Type B pancreatic cell (in vitro differentiated cells): ENCODE data around the gene RASSF4. TPM values are rescaled to one million over a fixed set of nuclear protein-coding genes. Genes with fewer than 3 reads are reported as not detected.
"Not testable (repeated sequence)": the region's sequence is repeated elsewhere in the genome, so short reads cannot be mapped to it uniquely, and the experiment has no call there.

ENCODE experiments used
- DNase-seq: peaks from one replicate; pipeline ENCODE4 v3.0.0; 2021; ENCODE audit warnings: mixed read lengths; ENCODE audit not compliant: unreplicated experiment; ENCODE audit errors: extremely low spot score
- H3K27ac Mint-ChIP-seq: 2 replicates; pipeline ENCODE4 v1.8.0; 2021; ENCODE audit warnings: mild to moderate bottlenecking, mixed read lengths
- H3K27me3 Mint-ChIP-seq: 2 replicates; pipeline ENCODE4 v1.8.0; 2021; ENCODE audit warnings: mixed read lengths
- H3K36me3 Mint-ChIP-seq: 2 replicates; pipeline ENCODE4 v1.8.0; 2021; ENCODE audit warnings: mixed read lengths
- H3K4me1 Mint-ChIP-seq: one replicate; pipeline ENCODE4 v1.8.0; 2021; ENCODE audit warnings: mixed read lengths; ENCODE audit not compliant: unreplicated experiment
- H3K4me3 Mint-ChIP-seq: 2 replicates; pipeline ENCODE4 v1.8.0; 2021; ENCODE audit warnings: mild to moderate bottlenecking, mixed read lengths
- H3K9me3 Mint-ChIP-seq: 2 replicates; pipeline ENCODE4 v1.8.0; 2021; ENCODE audit warnings: mixed read lengths
- total RNA-seq: library from RNA; stranded (reverse); gene quantifications from 2 replicates; pipeline ENCODE4 v1.2.1, GENCODE V29; 2021; ENCODE audit warnings: low replicate concordance
- TF ChIP-seq, protein P1 (sequence below): fragments of 200-600 bp; sonication (generic); conservative IDR thresholded peaks from 2 replicates; pipeline ENCODE4 v1.5.0; 2021; ENCODE audit warnings: antibody characterized with exemption, mild to moderate bottlenecking

RASSF4 gene
- total RNA-seq, 1 donor from 2014 or later = 27.9 TPM

DNA sequence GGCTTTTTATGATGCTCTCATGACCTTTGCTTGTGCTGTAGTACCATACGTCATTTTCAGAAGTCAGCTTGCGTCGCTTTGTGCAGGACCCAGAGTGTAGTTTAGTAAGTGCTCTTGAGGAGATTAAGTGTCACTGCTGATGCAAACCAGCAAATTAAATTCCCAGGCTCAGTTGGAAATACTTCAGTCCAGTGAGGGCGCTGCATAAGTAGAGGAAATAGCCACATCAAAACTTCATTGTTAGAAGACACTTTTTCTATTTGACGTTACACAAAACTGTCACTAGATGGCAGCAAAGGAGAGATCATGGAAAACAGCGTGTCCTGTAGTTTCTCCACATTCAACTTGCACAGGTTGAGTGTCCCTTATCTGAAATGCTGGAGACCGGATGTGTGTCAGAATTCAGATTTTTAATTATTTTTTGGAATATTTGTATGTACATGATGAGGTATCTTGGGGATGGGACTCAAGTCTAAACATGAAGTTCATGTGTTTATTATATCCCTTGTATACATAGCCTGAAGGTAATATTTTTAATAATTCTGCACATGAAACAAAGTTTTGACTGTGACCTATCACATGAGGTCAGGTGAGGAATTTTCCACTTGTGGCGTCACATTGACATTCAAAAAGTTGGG lies 49.0 kb downstream of the RASSF4 start:
- TF ChIP-seq, protein P1, sequence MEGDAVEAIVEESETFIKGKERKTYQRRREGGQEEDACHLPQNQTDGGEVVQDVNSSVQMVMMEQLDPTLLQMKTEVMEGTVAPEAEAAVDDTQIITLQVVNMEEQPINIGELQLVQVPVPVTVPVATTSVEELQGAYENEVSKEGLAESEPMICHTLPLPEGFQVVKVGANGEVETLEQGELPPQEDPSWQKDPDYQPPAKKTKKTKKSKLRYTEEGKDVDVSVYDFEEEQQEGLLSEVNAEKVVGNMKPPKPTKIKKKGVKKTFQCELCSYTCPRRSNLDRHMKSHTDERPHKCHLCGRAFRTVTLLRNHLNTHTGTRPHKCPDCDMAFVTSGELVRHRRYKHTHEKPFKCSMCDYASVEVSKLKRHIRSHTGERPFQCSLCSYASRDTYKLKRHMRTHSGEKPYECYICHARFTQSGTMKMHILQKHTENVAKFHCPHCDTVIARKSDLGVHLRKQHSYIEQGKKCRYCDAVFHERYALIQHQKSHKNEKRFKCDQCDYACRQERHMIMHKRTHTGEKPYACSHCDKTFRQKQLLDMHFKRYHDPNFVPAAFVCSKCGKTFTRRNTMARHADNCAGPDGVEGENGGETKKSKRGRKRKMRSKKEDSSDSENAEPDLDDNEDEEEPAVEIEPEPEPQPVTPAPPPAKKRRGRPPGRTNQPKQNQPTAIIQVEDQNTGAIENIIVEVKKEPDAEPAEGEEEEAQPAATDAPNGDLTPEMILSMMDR = peak; percentile 90
- Mint-ChIP-seq H3K27me3 (no peaks in the 10 kb centered on the region), H3K4me3 (no peak overlapping the region), H3K36me3 (peaks cover 24% of the 10 kb centered on the region), H3K4me1 (no peaks in the 10 kb centered on the region), H3K27ac (no peak overlapping the region), H3K9me3 (no peaks in the 10 kb centered on the region)
- DNase-seq = no peak

DNA sequence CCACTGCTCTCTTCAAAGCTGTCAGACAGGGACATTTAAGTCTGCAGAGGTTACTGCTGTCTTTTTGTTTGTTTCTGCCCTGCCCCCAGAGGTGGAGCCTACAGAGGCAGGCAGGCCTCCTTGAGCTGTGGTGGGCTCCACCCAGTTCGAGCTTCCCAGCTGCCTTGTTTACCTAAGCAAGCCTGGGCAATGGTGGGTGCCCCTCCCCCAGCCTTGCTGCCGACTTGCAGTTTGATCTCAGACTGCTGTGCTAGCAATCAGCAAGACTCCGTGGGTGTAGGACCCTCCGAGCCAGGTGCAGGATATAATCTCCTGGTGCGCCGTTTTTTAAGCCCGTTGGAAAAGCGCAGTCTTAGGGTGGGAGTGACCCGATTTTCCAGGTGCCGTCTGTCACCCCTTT lies 55.0 kb downstream of the RASSF4 start:
- H3K27me3 Mint-ChIP-seq, H3K4me1 Mint-ChIP-seq, H3K36me3 Mint-ChIP-seq, H3K4me3 Mint-ChIP-seq, DNase-seq, H3K9me3 Mint-ChIP-seq, H3K27ac Mint-ChIP-seq: not testable (repeated sequence)

DNA sequence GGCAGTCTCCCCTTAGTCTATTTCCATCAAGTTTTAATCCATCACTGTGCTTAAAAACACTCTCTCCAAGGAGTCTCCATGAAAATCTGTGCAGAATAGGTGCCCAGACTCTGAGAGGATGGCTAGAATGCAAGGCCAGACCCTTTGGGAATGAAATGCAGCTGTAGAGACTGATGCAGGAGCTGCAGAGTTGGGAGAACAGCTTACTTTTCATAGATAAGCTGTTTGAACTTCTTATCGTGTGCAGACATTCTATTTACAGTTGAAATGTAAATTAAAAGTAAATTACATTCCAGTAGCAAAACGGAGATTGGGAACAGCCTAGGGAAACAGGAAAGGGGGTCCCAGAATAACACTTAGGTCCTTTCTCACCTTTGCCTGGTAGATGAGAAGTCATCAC lies 56.0 kb downstream of the RASSF4 start:
- Mint-ChIP-seq H3K9me3 (no peaks in the 10 kb centered on the region), H3K27ac (no peak overlapping the region), H3K4me1 (no peaks in the 10 kb centered on the region), H3K36me3 (no peaks in the 10 kb centered on the region), H3K27me3 (no peaks in the 10 kb centered on the region), H3K4me3 (no peak overlapping the region)
- DNase-seq = no peak
- TF ChIP-seq, protein P1 = no peak

GRCh38 chr10:45023426-45023825 lies 63.8 kb downstream of the RASSF4 start:
- Mint-ChIP-seq H3K36me3 (no peaks in the 10 kb centered on the region), H3K9me3 (peaks cover 5% of the 10 kb centered on the region), H3K27ac (no peak overlapping the region), H3K4me3 (no peak overlapping the region), H3K4me1 (no peaks in the 10 kb centered on the region), H3K27me3 (peaks cover 4% of the 10 kb centered on the region)
- TF ChIP-seq, protein P1 = no peak
- no peak for DNase-seq

DNA sequence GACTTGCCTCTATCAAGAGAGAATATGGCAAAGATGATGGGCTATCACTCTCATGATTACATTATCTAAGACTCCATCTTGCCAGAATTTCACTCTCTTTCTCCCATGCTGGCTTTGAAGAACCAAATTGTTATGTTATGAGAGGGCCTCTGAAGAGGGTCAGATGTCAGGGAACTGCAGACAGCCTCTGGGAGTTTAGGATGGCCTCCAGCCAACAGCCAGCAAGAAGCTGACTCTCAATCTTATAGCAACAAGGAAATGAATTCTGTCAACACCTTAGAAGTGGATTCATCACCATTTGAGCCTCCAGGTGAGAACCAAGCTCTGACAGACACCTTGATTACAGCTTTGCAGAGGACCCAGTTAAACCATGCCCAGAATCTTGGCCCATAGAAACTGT lies 74.7 kb downstream of the RASSF4 start:
- Mint-ChIP-seq H3K36me3 (no peaks in the 10 kb centered on the region), H3K4me1 (peaks cover 3% of the 10 kb centered on the region), H3K9me3 (no peaks in the 10 kb centered on the region), H3K4me3 (no peak overlapping the region), H3K27me3 (peaks cover 2% of the 10 kb centered on the region), H3K27ac (no peak overlapping the region)
- TF ChIP-seq, protein P1 = no peak
- DNase-seq = no peak

DNA sequence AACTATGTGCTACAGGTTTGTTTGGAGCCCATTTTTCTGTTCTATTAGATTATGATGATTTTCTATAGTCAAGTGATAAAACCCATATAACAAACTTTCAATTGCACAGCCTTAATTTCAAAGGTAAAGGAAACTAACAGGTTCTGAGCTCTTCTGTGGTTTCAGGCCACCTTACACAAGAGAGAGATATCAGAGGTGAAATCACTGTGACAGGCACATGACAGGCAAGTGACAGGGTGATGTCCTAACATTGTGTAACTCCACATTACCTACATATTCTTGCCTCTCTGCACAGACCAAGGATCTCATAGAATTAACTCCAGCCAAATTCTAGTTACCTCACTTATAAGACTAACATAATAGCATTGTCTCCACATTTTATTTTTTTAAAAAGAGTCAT lies 76.1 kb downstream of the RASSF4 start:
- Mint-ChIP-seq H3K27me3 (peaks cover 2% of the 10 kb centered on the region), H3K27ac (no peak overlapping the region), H3K36me3 (no peaks in the 10 kb centered on the region), H3K4me3 (no peak overlapping the region), H3K4me1 (peaks cover 3% of the 10 kb centered on the region), H3K9me3 (no peaks in the 10 kb centered on the region)
- TF ChIP-seq, protein P1 = no peak
- DNase-seq = no peak
